ENCODE results near the gene ZNF358.

DNA sequence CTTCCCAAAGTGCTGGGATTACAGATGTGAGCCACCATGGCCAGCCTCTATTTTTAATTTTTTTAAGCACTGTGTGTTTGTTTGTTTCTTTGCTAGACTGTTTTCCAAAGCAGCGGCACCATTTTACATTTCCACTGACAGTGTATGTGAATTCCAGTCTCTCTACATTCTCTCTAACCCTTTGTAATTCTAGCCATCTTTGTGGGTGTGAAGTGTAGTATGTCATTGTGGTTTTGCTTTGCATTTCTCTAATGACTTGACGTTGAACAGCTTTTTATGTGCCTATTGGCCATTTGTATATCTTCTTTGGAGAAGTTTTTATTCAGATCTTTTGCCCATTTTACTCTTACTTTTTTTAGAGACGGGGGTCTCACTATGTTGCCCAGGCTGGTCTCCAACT is 31.3 kb downstream of the ZNF358 start:
- TF ChIP-seq POLR2A (IDR thresholded peaks at IDR 0.05; ENCODE audit: low read depth, low read length) (no peak), POLR2AphosphoS5 (IDR thresholded peaks at IDR 0.05; ENCODE audit: low read depth, low read length) (no peak), SPI1 (IDR thresholded peaks at IDR 0.05; ENCODE audit: low read depth, low read length) (no peak), POU2F2 (IDR thresholded peaks at IDR 0.05; ENCODE audit: low read depth, low read length) (no peak)
